Islet precursor cell (in vitro differentiated cells): ENCODE data around the gene LAMA5.

ENCODE experiments used
- DNase-seq: peaks from one replicate; pipeline ENCODE4 v3.0.0-alpha.2; 2018

LAMA5 gene

GRCh38 chr20:62325172-62325905, 41.8 kb downstream of the LAMA5 start:
- DNase-seq: no peak

- no peak for DNase-seq
Measured at GRCh38 chr20:62323980-62324906, 42.9 kb downstream of the LAMA5 start.

DNA sequence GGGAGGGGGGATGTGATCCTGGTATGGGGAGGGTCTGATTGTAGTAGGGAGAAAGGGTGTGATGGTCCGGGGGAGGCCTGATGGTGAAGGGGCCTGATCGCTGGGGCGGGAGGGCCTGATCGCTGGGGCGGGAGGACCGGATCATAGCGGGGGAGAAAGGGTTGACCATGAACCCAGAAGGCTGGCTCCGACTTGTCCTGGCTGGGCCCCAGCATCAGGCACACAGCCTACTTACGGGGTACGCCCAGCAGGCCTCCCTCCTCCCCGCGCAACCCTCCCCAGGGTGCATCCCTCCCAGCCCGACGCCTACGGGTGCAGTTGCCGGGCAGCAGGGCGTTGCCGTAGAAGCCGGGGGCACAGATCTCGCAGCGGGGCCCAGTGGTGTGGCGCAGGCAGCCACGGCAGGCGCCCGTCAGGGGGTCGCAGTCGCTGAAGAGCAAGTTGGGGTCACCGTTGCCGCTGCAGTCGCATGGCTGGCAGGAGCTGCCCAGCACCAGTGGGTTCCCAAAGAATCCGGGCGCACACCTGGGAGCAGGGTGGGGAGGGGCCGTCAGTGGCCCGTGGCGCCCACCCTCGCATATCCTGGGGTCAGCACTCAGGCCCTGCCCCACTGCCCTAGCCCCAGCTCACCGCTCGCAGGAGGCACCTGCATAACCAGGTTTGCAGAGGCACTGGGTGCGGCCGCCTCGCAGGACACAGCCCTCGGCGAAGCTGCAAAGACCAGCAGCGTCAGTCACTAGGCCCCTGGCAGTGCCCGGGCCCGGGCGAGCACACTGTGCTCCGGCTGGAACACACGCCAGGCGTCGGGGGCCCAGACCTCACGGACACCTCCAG, 43.7 kb downstream of the LAMA5 start:
- DNase-seq: no peak

GRCh38 chr20:62322492-62323041, 44.5 kb downstream of the LAMA5 start:
- DNase-seq: no peak

- no peak for DNase-seq
Measured at GRCh38 chr20:62321975-62322374, 45.1 kb downstream of the LAMA5 start.

DNA sequence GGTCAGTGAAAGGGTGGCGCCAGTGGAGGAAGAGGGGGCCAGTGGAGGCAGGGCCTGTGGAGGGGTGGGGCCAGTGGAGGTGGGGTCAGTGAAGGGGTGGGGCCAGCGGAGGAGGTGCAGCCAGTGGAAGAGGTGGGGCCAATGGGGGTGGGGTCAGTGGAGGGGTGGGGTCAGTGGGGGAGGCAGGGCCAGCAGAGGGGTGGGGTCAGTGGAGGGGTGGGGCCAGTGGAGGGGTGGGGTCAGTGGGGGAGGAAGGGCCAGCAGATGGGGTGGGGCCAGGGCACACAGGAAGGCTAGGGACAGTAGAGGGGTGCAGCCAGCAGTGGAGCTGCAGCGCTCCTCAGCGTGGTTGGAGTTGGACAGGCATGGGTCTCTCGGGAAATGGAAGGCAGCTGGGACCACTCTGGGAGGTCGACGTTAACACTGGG, 45.6 kb downstream of the LAMA5 start:
- DNase-seq: no peak

GRCh38 chr20:62320581-62321354, 46.3 kb downstream of the LAMA5 start:
- no peak for DNase-seq

- no peak for DNase-seq
Measured at GRCh38 chr20:62319346-62319909, 47.7 kb downstream of the LAMA5 start.

- DNase-seq: no peak
Measured at GRCh38 chr20:62318400-62319345, 48.4 kb downstream of the LAMA5 start.

GRCh38 chr20:62317167-62317655, 49.9 kb downstream of the LAMA5 start:
- DNase-seq: no peak

- no peak for DNase-seq
Measured at GRCh38 chr20:62316331-62317166, 50.6 kb downstream of the LAMA5 start.

DNA sequence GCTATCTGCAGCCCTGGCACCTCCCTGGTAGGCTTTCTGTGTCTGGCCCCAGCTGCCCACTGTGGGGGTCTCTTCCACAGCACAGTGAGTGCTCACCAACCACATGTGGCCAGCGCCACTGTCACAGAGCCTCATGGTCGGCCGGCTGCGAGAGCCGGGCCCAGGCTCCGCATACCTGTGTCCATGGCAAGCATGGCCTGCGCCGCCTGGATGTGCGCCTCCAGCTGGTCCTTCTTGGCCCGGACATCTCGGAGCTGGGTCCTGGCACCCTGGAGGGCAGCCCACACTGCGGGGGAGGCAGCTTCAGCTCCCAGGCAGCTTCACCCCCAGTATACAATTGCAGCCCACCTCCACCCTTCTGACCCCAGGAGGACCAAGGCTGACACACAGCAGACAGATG, 51.3 kb downstream of the LAMA5 start:
- DNase-seq: no peak

DNA sequence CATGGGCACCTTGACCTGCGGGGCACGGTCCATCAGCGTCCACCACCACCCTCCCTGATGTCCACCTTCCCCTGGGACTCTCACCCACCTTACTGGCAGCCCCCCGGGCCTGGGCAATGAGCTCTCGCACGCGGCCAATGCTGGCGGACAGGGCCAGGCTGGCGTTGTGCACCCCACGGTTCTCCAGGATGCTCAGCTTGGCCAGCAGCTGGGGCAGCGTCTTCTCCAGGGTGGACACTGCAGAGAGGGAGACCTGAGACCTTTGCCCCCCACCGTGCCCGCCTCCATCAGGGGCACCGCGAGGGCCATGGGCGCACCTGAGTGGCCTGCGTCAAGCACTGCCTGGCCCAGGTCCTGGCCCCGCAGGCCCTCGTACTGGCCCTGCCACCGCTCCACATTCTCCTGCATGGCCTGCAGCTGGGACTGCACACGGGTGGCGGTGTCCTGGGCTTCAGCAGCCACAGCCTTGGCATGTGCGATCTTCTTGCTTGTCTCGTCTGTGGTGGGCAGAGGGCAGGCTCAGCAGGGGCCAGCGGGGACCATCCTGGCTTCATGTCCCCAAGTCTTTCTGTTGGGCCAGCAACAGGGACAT, 52.3 kb downstream of the LAMA5 start:
- DNase-seq: no peak

- no peak for DNase-seq
Measured at GRCh38 chr20:62314339-62314638, 52.8 kb downstream of the LAMA5 start.

DNA sequence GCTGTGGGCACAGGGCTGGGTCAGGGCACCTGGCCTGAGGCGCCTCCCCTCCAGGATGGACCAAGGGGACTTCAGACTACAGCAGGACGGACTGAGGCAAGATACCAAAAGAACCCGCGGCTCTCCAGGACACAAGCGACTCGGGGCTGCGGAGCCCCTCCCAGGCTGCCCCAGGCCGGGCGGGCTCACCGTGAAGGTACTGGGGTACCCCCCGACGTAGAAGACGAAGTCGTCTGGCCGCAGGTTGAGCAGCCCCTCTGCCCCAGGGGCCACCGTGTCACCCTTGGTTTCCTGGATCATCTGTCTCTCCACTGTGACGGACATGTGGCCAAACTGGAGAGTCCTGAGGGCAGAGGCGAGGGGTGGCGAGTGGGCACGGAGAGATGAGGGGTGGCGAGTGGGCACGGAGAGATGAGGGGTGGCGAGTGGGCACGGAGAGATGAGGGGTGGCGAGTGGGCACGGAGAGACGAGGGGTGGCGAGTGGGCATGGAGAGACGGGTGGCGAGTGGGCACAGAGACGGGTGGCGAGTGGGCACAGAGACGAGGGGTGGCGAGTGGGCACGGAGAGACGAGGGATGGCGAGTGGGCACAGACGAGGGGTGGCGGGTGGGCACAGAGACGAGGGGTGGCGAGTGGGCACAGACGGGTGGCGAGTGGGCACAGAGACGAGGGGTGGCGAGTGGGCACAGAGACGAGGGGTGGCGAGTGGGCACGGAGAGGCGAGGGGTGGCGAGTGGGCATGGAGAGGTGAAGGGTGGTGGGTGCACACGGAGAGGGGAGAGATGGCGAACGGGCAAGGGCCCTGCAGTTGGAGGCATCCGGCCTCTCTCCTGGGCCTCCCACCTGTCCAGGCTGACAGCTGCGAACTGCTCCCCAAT, 53.4 kb downstream of the LAMA5 start:
- no peak for DNase-seq

DNA sequence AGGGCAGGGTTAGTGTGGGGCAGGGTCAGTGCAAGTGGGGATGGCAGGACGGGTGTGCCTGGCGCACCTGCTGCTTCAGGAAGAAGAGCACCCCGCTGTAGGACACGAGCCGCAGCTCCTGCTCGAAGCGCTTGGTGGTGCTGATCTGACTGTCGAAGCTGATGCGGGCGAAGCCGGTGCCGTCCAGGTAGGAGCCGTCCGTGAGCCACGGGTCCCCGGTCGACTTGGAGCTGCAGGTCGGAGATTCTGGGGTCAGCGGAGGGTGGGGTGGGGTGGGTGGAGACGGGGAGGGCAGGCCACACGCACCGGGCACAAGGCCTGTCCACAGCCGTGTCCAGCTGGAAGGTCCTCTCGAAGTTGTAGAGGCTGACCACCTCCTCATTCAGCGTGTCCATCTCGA, 54.1 kb downstream of the LAMA5 start:
- DNase-seq: no peak

DNA sequence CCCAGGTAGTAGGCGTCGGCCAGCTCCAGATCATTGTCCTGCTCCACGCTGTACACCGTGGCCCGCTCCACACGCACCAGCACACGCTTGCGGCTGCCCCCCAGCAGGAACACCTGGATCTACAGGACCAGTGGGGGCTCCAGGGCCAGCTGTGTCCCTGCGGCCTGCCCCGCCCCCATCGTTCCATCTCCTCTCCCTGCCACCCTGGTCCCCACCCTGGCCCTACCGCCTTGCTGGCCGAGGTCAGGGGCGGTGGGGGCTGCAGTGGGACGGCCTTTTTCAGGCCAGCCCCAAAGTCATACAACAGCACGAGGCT, 54.5 kb downstream of the LAMA5 start:
- DNase-seq: no peak
